GM21526 (cell line): ENCODE measurements around the gene SLC35B4.

Experiments used
- ATAC-seq: cut with Tn5 transposase; IDR thresholded peaks from one replicate; pipeline ENCODE4 v1.9.1; 2021; ENCODE audit warnings: moderate library complexity; ENCODE audit not compliant: unreplicated experiment, low FRiP score

The SLC35B4 gene, protein sequence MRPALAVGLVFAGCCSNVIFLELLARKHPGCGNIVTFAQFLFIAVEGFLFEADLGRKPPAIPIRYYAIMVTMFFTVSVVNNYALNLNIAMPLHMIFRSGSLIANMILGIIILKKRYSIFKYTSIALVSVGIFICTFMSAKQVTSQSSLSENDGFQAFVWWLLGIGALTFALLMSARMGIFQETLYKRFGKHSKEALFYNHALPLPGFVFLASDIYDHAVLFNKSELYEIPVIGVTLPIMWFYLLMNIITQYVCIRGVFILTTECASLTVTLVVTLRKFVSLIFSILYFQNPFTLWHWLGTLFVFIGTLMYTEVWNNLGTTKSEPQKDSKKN

DNA sequence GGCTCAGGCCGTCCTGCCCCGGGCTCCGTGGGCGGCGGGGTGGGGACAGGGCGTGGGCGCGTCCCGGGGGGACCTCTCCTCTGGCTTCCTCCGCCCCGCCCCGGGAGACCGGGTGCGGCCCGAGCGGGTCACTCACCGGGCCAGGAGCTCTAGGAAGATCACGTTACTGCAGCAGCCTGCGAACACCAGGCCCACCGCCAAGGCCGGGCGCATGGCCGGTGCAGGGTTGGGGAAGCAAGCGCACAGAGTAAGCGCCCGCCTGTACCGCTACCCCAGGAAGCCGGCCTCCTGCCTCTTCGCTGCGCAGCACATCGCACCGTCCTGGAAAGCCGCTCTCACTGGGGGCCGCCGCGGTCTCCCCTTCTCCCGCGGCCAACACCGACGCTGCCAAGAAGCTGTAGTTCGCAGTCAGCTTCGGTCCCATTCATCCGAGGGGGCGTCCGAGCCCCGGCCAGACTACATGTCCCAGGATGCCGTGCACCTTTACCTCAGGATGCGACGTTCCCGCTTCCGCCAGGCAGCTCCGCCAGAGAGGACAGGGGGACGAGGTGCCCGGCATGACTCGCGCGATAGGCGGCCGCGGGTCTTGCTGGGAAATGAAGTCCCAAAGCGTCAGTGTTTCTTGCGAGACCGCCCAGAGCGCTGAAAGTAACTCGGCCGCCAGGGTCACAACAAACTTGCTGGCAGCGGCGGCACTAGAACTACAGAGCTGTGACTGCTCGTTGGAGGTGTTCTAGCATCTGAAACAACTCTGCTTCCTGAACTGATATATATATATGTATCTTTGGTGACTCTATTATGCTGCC, at the start of gene SLC35B4:
Gene SLC35B4, minus strand, starts transcription at position 392 of the 806 bp plus-strand sequence. Its CDS starts 179 bp downstream, at position 213.
- peak; percentile 99 for ATAC-seq

DNA sequence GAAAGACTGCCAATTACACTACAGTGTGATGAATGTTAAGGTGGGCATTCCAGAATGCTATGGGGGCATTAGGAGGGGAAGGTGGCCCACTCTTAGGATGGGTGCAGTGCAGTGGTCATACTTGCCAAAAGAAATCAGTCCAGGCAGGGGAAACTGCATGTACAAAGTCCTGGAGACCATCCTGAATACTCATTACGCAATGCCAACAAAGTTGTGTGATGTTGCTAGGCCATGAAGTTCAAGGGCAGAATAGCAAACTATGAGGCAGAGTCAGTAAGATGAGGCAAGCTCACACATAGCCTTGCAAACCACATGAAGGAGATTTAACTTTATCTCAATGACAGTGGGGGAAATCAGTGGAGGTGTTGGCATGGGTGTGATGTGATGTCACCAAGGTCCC, 49.8 kb upstream of the SLC35B4 start:
- no peak for ATAC-seq

DNA sequence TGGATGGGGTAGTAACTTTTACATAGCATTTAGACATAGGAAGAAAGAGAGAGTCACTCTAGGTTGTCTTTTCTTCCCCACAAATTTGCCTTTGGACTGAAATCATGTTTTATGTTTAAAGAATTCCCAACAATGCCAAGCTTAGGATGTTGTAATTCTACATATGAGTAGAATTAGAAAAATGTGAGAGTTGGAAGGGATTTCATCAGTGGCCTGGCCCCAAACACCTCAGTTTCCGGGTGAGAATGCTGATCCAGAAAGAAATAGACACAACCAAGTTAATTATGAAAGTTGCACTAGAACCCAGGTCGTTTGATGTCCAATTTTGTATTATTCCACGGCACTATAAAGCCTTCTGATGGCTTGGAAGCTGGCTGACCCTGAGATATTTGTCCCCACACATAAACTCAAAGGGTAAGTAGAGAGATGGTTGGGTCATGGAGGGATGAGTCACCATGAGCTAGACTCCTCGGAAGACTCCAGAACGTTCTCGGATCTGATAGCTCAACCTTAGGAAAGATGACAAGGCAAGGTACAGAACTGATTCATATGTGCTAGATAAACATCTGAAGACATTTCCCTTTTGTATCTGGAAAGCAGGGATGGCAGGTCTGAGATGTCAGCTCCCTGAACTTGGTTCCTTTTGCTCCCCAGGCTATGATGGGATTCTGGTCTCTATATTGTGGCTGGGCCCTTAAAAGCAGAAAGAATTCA, 48.8 kb upstream of the SLC35B4 start:
- ATAC-seq: no peak

DNA sequence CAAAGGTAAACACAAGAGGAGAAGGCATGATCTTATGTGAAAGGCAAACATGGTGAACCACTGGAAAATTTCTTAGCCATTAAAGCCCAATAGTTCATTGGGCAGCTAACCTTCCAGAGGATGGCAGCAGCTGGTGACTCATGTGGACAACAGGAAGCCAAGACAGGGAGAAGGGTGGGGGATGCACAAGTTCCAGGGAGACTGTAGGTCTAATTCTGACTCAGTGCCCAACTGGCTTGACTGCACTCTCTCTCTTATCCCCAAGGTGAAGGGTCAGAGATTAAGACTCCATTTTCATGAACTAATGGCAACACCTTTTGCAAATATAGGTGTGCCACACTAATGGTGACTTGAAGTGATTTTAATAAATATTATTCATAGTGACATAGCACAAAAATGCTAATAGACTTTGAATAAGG, 47.9 kb upstream of the SLC35B4 start:
- ATAC-seq: no peak

DNA sequence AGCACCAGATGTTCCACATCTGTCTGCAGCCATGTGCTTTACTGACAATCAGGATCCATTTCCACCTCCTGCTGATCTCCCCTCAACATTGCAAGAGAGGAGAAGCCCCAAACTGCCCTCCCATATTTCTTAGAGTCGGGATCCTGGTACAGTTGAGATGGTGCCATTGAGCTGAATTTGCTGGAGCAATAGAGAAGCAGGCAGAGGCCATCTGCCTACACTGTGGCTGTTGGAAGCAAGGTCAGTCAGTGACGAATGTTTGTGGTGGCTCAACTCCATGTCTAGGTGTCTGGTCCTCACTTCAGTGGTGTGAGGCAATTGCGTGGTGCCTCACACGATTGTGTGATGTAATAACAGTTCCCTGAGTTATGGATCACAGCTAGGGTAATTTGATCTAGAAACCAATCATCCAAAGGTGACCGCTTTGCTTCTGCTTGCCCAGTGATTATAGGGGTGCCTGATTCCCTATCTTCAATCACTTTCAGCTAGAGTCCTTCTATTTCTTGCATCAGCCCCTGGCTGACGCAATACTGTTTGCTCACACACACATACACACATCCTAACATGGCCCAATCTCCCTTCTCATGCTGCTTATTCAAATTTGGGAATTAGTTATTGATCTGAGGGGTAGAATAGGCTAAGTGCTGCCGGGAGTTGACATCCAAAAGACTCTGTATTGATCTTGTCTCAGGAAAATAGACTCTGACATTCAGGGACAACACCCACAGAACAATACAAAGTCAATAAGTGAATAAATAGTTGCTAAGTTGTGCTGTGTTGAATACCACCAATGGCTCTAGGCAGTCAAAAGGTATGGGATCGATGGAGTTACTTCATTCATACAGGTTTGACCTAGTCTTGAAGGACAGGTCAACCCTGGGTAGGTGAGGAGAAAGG, 46.1 kb upstream of the SLC35B4 start:
- no peak for ATAC-seq

DNA sequence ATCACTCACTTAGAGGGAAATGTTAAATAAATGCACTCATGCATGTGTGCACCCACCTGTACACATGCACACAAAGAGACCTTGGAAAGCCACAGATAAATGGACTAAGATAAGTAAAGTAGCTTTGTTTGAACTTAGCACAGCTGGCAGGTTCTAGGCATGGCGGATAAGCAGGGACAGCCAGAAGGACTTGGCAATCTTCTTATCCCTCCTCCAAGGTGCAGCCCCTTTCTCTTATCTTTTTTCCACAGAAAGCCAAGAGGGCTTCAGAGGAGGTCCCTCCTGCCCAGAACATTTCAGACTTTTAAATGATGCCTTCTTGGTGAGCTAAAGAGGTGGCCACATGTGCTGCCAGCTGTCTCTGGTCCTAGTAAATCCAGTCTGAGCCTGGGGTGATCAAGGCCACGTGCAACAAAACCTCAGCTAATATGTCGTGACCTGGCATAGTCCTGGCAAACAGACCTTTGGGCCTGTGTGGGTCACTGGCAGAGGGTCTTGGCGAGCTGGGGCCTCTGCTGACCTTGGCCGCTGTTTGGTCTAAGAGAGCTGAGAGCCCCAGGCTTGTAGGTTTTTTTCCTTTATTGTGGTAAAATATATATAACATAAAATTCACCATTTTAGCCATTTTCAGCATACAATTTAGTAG, 43.2 kb upstream of the SLC35B4 start:
- no peak for ATAC-seq

DNA sequence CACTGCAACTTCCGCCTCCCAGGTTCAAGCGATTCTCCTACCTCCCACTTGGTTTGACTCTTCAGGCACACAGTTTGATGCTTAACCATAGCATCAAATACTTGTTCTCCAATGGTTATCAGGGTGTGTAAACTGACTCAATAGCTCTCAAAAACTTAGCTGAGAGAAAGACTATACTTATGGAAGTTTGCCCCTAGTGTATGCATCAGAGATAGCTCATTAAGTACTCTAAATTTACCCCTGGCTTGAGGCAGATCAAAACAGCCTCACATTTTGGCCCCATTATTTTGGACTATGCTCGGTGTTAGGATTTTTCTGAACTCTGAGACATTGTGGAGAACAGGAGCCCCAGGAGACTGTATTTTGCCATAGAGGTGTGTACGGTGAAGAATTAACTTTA, 40.8 kb upstream of the SLC35B4 start:
- no peak for ATAC-seq

DNA sequence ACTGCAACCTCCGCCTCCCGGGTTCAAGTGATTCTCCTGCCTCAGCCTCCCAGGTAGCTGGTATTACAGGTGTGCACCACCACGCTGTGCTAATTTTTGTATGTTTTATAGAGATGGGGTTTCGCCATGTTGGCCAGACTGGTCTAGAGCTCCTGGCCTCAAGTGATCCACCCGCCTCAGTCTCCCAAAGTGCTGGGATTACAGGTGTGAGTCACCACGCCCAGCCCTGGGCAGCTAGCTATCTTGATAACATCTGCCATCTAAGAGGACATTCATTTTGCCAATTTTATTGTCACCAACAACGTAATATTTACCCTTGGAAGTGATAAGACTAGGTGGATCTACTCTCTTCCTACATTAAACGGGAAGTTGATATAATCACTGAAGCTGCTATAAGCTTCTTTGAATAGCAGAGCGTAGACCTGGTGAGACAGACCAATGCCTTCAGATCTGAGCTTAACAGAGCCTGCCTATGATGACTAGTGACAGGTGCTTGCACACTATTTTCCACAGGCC, 39.7 kb upstream of the SLC35B4 start:
- no peak for ATAC-seq

DNA sequence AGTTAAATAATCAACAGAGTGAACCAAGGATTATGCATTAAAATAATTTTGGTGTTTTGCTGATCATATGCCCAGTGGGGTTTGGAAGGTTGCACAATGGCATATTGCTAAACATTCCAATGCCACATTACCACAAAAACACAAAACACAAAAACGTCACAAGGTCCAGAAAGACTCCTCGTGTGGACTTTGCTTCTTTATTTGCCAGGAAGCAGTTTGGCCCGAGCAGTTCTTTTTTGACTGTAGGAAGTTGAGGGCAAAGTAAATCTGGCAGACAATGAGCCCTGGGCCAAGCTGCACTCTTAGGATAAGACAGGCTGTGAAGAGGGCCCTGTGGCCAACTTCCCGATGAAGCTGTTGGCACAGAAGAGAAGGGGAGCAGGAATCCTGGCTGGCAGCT, 39.2 kb upstream of the SLC35B4 start:
- no peak for ATAC-seq

DNA sequence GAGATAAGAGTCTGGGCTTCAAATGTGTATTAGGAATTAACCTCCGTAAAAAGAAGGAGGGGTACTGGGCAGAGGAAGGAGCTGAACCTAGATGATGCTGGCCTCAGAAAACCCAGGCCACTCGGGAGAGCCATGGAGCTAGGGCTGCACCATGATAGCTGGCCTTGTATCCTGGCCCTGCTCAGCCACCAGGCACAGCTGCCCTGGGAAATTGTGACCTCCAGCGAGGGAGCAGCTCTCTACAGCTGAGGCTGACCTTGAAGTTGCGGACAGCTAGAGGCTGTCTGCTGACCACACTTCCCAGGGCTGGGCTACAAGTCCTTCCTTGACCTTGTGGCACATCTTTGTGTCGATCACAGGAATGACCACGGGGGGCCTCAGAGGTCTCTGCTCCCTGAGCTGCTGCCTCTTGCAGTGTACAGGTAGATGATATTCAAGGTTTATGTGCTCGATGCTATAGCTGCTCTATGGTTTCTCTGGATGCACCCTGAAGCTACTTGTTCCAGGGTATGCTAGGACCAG, 38.3 kb upstream of the SLC35B4 start:
- no peak for ATAC-seq

DNA sequence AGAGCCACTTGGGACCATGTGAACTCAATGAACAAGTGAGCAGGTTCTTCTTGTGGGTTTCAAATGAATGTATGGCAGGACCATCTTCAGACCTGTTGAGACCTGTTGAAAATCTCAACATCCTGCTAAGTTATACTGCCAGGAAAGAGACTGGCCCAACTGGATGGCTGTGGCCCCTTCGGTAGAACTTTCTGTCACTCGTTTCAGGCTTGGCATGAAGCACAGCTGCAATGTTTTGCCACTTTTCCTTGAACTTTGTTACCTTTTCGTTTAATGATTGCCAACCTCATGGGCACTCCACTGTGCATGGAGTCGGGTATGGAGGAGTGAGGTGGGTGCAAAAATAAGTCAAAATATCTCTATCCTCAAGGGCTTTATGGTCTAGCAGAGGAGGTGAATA, 36.7 kb upstream of the SLC35B4 start:
- ATAC-seq: no peak

DNA sequence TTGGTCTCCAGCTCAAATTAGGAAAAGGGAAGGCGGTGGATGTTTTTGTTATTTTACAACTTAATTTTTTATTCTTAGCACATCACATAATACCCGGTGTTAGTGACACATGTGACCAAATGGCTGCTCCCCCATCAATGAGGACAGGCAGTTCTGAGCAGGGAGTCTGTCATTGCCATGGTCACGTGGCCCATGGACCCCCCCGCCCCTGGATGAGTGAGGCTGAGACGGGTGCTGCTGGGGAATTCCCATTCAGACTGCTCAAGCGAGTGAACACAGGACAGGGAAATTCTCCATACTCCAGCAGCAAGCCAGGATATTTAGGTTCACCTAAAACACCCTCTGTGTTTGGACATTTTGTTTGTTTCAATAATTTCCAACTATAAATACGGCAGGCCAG, 34.7 kb upstream of the SLC35B4 start:
- ATAC-seq: no peak

DNA sequence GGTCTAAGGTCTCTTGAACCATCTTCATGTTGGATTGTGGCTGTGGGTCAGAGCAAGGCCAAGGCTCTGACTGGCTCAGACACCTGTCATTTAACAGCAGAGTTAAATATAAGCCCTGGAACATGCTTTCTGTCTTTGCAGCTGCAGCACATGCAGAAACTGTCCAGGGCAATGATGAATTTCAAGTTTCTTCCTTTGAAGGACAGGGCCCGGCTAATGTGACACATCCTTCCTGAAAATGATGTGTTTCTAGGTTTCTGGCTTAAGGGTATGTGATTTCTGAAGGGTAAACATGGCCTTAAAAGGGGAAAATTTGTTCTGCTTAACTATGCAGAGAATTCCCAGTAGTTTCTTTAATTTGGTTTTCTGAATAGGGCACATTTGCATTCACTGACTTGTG, 34.0 kb upstream of the SLC35B4 start:
- ATAC-seq: no peak

DNA sequence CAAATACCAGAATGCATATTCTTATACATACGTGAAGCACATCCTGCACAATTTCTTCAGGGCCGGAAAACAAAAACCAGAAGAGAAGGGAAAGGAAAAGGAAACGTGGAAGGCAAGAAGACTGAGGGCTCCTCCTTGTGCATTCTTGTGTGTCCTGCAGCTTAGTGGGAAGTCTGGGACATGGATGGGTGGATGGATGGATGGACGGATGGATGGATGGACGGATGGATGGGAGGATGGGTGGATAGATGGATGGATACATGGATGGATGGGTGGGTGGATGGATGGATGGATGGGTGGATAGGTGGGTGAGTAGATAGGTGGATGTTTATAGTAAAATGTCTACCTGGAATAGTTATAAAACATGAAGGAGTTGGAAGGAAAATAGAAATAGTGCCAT, 30.8 kb upstream of the SLC35B4 start:
- no peak for ATAC-seq

DNA sequence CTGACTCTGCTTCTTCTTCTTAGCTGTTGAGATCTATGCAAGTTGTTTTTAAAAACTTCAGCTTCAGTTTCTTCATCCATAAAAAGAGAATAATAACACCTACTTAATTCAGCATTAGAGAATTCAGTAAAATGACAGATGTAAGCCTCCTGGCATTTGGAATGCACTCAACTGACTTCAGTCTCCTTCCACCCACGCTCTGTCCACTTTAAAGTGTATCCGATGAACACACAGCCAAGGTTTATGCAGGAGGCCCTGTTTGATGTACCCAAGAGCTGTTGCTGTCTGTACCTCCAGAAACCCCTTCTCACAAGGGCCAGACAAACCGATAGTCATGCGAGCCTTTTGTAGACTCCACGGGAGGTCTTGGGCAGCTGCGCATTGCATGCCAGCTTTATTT, 27.1 kb upstream of the SLC35B4 start:
- no peak for ATAC-seq

DNA sequence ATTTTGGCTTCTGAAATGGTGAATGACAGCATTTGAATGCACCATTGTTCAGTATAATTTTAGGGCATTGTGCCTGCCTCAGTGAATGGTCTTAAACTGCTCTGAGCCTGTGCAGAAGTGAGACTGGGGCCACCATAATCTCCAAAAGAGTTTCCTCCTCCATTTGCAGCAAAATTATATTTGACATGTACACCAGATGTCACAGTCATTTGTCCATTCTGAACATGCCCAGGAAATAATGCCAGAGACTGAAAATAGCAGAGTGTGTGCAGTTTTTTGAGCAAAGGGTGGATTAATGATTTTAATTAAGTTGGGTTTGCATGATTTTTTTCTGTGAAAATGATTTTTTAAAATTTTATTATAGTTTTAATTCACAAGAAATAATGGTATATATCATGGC, 26.4 kb upstream of the SLC35B4 start:
- no peak for ATAC-seq

DNA sequence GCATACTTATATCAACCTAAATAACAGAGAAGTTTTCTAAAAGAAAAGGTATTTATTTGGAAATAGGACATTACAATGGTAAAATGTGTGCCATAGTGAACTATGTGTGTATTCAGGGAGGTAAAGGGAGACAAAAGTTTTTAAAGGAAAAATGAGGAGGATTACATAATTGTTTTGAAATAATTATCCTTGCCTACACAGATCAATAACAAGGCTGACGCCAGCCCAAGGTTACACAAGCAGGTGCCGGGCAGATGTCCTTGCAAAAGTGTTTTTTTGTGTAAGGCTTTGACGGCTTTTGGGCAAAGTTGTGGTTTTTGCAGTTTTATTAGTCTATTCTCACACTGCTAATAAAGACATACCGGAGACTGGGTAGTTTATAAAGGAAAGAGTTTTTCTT, 22.7 kb upstream of the SLC35B4 start:
- no peak for ATAC-seq

DNA sequence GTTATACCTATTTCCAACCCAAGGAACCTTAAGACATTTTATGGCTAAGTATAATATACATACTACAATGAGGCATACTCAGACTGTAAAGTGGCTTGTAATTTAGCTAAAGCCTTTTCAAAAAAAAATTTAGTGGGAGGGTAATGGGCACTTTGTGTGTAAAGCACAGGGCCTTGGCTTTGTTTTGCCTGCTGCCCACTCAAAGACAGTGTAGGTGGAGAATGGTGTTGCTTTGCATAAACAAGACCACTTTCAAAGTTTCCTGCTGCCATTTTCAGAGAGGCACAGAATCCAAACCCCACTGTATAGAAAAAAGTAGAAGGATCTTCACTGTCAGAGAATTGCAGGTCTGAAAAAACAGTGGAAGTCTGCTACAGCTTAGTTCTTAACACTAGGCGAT, 21.2 kb upstream of the SLC35B4 start:
- ATAC-seq: no peak

DNA sequence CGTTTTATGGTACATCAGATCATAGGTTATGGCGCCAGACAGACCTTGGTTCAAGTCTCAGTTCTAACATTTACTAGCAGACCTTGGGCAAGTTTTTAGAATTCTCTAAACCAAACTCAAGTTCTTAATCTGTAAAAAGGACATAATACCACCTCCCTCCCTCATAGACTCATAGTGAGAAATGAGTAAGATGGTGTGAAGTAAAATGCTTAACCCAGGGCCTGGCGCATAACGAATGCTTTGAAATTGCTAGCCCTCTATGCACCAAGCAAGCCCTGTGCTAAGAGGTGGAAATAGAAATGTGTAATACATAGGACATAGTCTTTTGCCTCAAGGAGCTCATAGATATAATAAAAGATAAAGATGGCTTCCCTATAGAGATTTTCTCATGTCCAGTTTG, 17.7 kb upstream of the SLC35B4 start:
- no peak for ATAC-seq
